Loucy (cell line): ENCODE measurements around the gene GGCX.

Experiments used
- H2AFZ ChIP-seq: fragments of 200-600 bp; sonication (generic); 2 replicates; pipeline ENCODE4 v1.6.0; 2016; ENCODE audit warnings: antibody characterized with exemption, mild to moderate bottlenecking, low read length, moderate library complexity
- H3F3A ChIP-seq: fragments of 200-600 bp; 2 replicates; pipeline ENCODE4 v1.6.0; 2016; ENCODE audit warnings: antibody characterized with exemption, low read depth, mild to moderate bottlenecking
- H3K27me3 ChIP-seq: fragments of 200-600 bp; sonication (generic); 2 replicates; pipeline ENCODE4 v1.6.1; 2014; ENCODE audit warnings: low read length, mild to moderate bottlenecking; ENCODE audit not compliant: insufficient read depth, poor library complexity, severe bottlenecking
- H3K36me3 ChIP-seq: fragments of 200-600 bp; sonication (generic); 2 replicates; pipeline ENCODE4 v1.6.1; 2016; ENCODE audit warnings: low read length; ENCODE audit not compliant: insufficient read depth
- H3K4me1 ChIP-seq: fragments of 200-600 bp; sonication (generic); 2 replicates; pipeline ENCODE4 v1.5.1; 2014; ENCODE audit warnings: low read length, mild to moderate bottlenecking; ENCODE audit not compliant: insufficient read depth, poor library complexity, severe bottlenecking
- H3K4me2 ChIP-seq: fragments of 200-600 bp; sonication (generic); 2 replicates; pipeline ENCODE4 v1.6.0; 2014; ENCODE audit warnings: antibody characterized with exemption, low read length, low read depth, mild to moderate bottlenecking; ENCODE audit not compliant: poor library complexity, severe bottlenecking
- H3K4me3 ChIP-seq: fragments of 200-600 bp; sonication (generic); 2 replicates; pipeline ENCODE4 v1.5.1; 2014; ENCODE audit warnings: low read length, mild to moderate bottlenecking, mixed read lengths; ENCODE audit not compliant: poor library complexity, severe bottlenecking
- H3K79me2 ChIP-seq: fragments of 200-600 bp; sonication (generic); 2 replicates; pipeline ENCODE4 v1.6.1; 2014; ENCODE audit warnings: low read length; ENCODE audit not compliant: insufficient read depth
- H3K9ac ChIP-seq: fragments of 200-600 bp; sonication (generic); 2 replicates; pipeline ENCODE4 v1.6.0; 2014; ENCODE audit warnings: mild to moderate bottlenecking, low read depth, low read length, moderate library complexity; ENCODE audit not compliant: poor library complexity, severe bottlenecking
- H3K9me2 ChIP-seq: fragments of 200-600 bp; sonication (generic); replicated peaks from 2 replicates; pipeline ENCODE4 v1.6.1; 2016; ENCODE audit warnings: low read depth, low read length, mixed read lengths
- H3K9me3 ChIP-seq: fragments of 200-600 bp; sonication (generic); 2 replicates; pipeline ENCODE4 v1.6.1; 2014; ENCODE audit warnings: mild to moderate bottlenecking, antibody characterized with exemption, low read length, low read depth; ENCODE audit not compliant: insufficient read depth
- H4K20me1 ChIP-seq: fragments of 200-600 bp; sonication (generic); 2 replicates; pipeline ENCODE4 v1.6.0; 2014; ENCODE audit warnings: antibody characterized with exemption, low read length, mild to moderate bottlenecking; ENCODE audit not compliant: insufficient read depth, poor library complexity, severe bottlenecking
- CTCF ChIP-seq: fragments of 200-600 bp; sonication (generic); conservative IDR thresholded peaks from 2 replicates; pipeline ENCODE4 v1.5.1; 2014; ENCODE audit warnings: mild to moderate bottlenecking, antibody characterized with exemption, low read length
- EZH2phosphoT487 ChIP-seq: fragments of 200-600 bp; IDR thresholded peaks from 2 replicates; pipeline ENCODE4 v1.6.1; 2018; ENCODE audit warnings: antibody characterized with exemption, mild to moderate bottlenecking, moderate library complexity, borderline replicate concordance

The GGCX gene

GRCh38 chr2:85534099-85534498 is 27.2 kb downstream of the GGCX start:
- no peak overlapping the region for H3K4me2 ChIP-seq
- H4K20me1 ChIP-seq = peaks cover under 1% of the 10 kb centered on the region
- TF ChIP-seq CTCF (no peak), EZH2phosphoT487 (no peak)
- no peaks in the 10 kb centered on the region for H3K36me3 ChIP-seq
- H3K4me3 ChIP-seq = no peak overlapping the region
- H3K9me3 ChIP-seq = no peaks in the 10 kb centered on the region
- H3K9ac ChIP-seq = no peak overlapping the region
- H3K79me2 ChIP-seq = peaks cover 33% of the 10 kb centered on the region
- no peak overlapping the region for H2AFZ ChIP-seq
- peaks cover under 1% of the 10 kb centered on the region for H3K27me3 ChIP-seq
- H3K9me2 ChIP-seq = no peaks in the 10 kb centered on the region
- peaks cover 28% of the 10 kb centered on the region for H3K4me1 ChIP-seq
- no peaks in the 10 kb centered on the region for H3F3A ChIP-seq

- Histone ChIP-seq H3K27me3 (no peaks in the 10 kb centered on the region), H4K20me1 (no peaks in the 10 kb centered on the region), H3K36me3 (no peaks in the 10 kb centered on the region), H3K79me2 (peaks cover 15% of the 10 kb centered on the region), H3K4me3 (no peak overlapping the region), H3K9me3 (no peaks in the 10 kb centered on the region), H3K9me2 (no peaks in the 10 kb centered on the region), H2AFZ (no peak overlapping the region), H3K4me1 (peaks cover 19% of the 10 kb centered on the region), H3F3A (no peaks in the 10 kb centered on the region), H3K4me2 (no peak overlapping the region), H3K9ac (no peak overlapping the region)
- TF ChIP-seq CTCF (no peak), EZH2phosphoT487 (no peak)
Measured at GRCh38 chr2:85531589-85531988, 29.7 kb downstream of the GGCX start.

- no peaks in the 10 kb centered on the region for H3K9me2 ChIP-seq
- H3K4me2 ChIP-seq = no peak overlapping the region
- no peaks in the 10 kb centered on the region for H3K9me3 ChIP-seq
- no peaks in the 10 kb centered on the region for H3F3A ChIP-seq
- no peaks in the 10 kb centered on the region for H3K79me2 ChIP-seq
- no peaks in the 10 kb centered on the region for H3K27me3 ChIP-seq
- H3K4me1 ChIP-seq = peaks cover 16% of the 10 kb centered on the region
- H3K36me3 ChIP-seq = no peaks in the 10 kb centered on the region
- no peak for TF ChIP-seq CTCF
- TF ChIP-seq EZH2phosphoT487 = no peak
- no peak overlapping the region for H3K9ac ChIP-seq
- no peak overlapping the region for H2AFZ ChIP-seq
- H4K20me1 ChIP-seq = no peaks in the 10 kb centered on the region
- H3K4me3 ChIP-seq = no peak overlapping the region
Measured at GRCh38 chr2:85529809-85530208, 31.5 kb downstream of the GGCX start.
